ENCODE measurements around the gene MITF. TPM values are rescaled to one million over a fixed set of nuclear protein-coding genes. Genes with fewer than 3 reads are reported as not detected.

Gene MITF
- total and polyA plus RNA-seq, 2 of the 4 experiments (the other 2 are of a cell fraction): 6.5 to 16.7 TPM

DNA sequence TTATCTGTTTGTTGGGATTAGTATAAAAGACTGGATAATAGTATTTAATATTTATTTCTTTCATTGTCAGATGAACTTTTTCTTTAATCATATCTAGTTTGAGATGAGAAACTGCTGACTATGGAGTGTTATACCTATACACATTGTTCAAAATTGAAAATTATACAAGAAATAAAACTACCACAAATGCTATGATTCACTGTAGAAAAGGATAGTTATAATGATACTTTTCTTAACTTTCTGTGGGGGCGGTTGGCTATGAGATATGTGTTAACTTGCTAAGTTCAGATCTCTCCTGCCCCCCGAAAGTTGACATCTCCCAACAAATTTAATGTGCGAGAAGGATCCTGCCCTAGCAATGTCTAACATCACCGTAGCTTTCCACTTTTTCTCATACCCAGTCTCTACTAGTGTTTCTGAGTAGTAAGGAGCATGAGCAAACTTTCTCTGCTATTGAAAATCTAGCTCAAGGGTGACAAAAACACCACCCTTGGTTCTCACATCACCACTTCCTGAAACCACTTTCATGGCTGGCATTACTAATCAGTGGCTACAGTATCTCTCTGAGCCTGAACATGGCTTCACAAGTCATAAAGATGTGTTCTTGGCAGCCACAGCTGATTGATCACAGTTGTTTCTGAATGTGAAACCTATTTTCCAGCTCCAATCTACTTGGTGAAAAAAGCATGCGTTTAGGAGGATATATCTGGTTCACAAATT, 244.4 kb downstream of the MITF start:
- Histone ChIP-seq H3K4me3 (ENCODE audit: insufficient read depth, low read depth, low read length) (no peak overlapping the region), H4K91ac (ENCODE audit: insufficient read depth, low read depth, low read length) (no peak overlapping the region), H3K23ac (ENCODE audit: low read depth, low read length) (no peak overlapping the region), H2BK15ac (ENCODE audit: low read depth, low read length) (no peak overlapping the region), H3K4me2 (ENCODE audit: low read depth, low read length) (no peak overlapping the region), H4K5ac (ENCODE audit: low read depth, low read length) (no peak overlapping the region), H2BK20ac (ENCODE audit: low read depth, low read length) (no peak overlapping the region), H3K9me3 (ENCODE audit: control insufficient read depth, insufficient read depth, low read length) (peaks cover 4% of the 10 kb centered on the region; the same call in 1 of the 2 replicates), H2AK9ac (replicated peaks; ENCODE audit: low read depth, low read length, poor library complexity) (no peak overlapping the region), H3K56ac (ENCODE audit: extremely low read depth, insufficient read depth, low read length) (no peak overlapping the region), H3K27me3 (ENCODE audit: control insufficient read depth, insufficient read depth, low read length) (peaks cover 7% of the 10 kb centered on the region), H2BK120ac (ENCODE audit: low read depth, low read length) (no peak overlapping the region), H2BK5ac (ENCODE audit: low read depth, low read length, poor library complexity, severe bottlenecking) (no peak overlapping the region), H3K4ac (ENCODE audit: low read depth, low read length) (no peak overlapping the region), H3K18ac (ENCODE audit: low read depth, low read length) (no peak overlapping the region), H2AK5ac (ENCODE audit: low read depth, low read length) (no peak overlapping the region), H3K9me1 (ENCODE audit: insufficient read depth, low read length) (no peaks in the 10 kb centered on the region), H4K20me1 (ENCODE audit: insufficient read depth, low read length) (no peaks in the 10 kb centered on the region), H4K8ac (ENCODE audit: low read depth in 2 of 2, low read length in 2 of 2) (no peak overlapping the region), H3K4me1 (ENCODE audit: control insufficient read depth, insufficient read depth, low read length) (no peaks in the 10 kb centered on the region), H3K36me3 (ENCODE audit: control insufficient read depth, insufficient read depth, low read length) (no peaks in the 10 kb centered on the region), H3K14ac (replicated peaks; ENCODE audit: low read depth, low read length) (no peak overlapping the region), H3K27ac (ENCODE audit: insufficient read depth, low read length) (no peak overlapping the region), H3K79me1 (ENCODE audit: low read depth in 1 of 2, low read length in 2 of 2) (no peaks in the 10 kb centered on the region), H3K9ac (ENCODE audit: low read depth, low read length) (no peak overlapping the region), H2AFZ (replicated peaks; ENCODE audit: low read length, poor library complexity) (no peak overlapping the region)
- ATAC-seq (ENCODE audit: low read depth) (no peak), DNase-seq (no peak)
- in situ Hi-C loops (cut with MboI; ENCODE audit: low sequenced_read_pairs) (no loop called here), dilution Hi-C loops (cut with HindIII; ENCODE audit: low sequenced_read_pairs, unreplicated experiment) (no loop called here), intact Hi-C loops (cut with micrococcal nuclease) (no loop called here)
- BruUV-seq (replicated peaks): no TSS peak
- CTCF ChIA-PET: interaction anchor here (1.6 kb wide), 1 partner anchor 8 kb away, joined by 4 read pairs; no protein-coding TSS in a partner anchor
- WGBS, 2 experiments (ENCODE audit: extremely low coverage in 2 of 2, insufficient read length in 1 of 2): no CpG with 5 or more reads among the region's 5 CpGs
- POLR2A ChIA-PET (ENCODE audit: unreplicated experiment): no interaction called here
- TF ChIP-seq FOS (IDR thresholded peaks at IDR 0.05; ENCODE audit: low read depth, low read length): no peak
- no peak for TF ChIP-seq MAZ (IDR thresholded peaks at IDR 0.05; ENCODE audit: borderline replicate concordance, low read depth, low read length)
- TF ChIP-seq MAFK (IDR thresholded peaks at IDR 0.05; ENCODE audit: low read depth, low read length): no peak
- TF ChIP-seq, protein P1, sequence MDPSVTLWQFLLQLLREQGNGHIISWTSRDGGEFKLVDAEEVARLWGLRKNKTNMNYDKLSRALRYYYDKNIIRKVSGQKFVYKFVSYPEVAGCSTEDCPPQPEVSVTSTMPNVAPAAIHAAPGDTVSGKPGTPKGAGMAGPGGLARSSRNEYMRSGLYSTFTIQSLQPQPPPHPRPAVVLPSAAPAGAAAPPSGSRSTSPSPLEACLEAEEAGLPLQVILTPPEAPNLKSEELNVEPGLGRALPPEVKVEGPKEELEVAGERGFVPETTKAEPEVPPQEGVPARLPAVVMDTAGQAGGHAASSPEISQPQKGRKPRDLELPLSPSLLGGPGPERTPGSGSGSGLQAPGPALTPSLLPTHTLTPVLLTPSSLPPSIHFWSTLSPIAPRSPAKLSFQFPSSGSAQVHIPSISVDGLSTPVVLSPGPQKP (IDR thresholded peaks at IDR 0.05; ENCODE audit: borderline replicate concordance, low read depth, low read length): no peak
- no peak for TF ChIP-seq MXI1 (IDR thresholded peaks at IDR 0.05; ENCODE audit: borderline replicate concordance, low read depth, low read length)
- TF ChIP-seq CEBPB (IDR thresholded peaks at IDR 0.05; ENCODE audit: low read depth, low read length): no peak
- no peak for TF ChIP-seq RCOR1 (IDR thresholded peaks at IDR 0.05; ENCODE audit: insufficient replicate concordance, low read length)
- no peak for TF ChIP-seq SMC3 (IDR thresholded peaks at IDR 0.05; ENCODE audit: low read depth, low read length)
- TF ChIP-seq NFE2L2 (IDR thresholded peaks at IDR 0.05; ENCODE audit: low read depth, low read length): no peak
- no peak for TF ChIP-seq RFX5 (IDR thresholded peaks at IDR 0.05; ENCODE audit: low read depth, low read length)
- TF ChIP-seq, protein P2, sequence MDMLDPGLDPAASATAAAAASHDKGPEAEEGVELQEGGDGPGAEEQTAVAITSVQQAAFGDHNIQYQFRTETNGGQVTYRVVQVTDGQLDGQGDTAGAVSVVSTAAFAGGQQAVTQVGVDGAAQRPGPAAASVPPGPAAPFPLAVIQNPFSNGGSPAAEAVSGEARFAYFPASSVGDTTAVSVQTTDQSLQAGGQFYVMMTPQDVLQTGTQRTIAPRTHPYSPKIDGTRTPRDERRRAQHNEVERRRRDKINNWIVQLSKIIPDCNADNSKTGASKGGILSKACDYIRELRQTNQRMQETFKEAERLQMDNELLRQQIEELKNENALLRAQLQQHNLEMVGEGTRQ (IDR thresholded peaks at IDR 0.05; ENCODE audit: low read depth, low read length): no peak
- no peak for TF ChIP-seq RAD21 (IDR thresholded peaks at IDR 0.05; ENCODE audit: low read length)
- TF ChIP-seq, protein P3, sequence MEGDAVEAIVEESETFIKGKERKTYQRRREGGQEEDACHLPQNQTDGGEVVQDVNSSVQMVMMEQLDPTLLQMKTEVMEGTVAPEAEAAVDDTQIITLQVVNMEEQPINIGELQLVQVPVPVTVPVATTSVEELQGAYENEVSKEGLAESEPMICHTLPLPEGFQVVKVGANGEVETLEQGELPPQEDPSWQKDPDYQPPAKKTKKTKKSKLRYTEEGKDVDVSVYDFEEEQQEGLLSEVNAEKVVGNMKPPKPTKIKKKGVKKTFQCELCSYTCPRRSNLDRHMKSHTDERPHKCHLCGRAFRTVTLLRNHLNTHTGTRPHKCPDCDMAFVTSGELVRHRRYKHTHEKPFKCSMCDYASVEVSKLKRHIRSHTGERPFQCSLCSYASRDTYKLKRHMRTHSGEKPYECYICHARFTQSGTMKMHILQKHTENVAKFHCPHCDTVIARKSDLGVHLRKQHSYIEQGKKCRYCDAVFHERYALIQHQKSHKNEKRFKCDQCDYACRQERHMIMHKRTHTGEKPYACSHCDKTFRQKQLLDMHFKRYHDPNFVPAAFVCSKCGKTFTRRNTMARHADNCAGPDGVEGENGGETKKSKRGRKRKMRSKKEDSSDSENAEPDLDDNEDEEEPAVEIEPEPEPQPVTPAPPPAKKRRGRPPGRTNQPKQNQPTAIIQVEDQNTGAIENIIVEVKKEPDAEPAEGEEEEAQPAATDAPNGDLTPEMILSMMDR (conservative IDR thresholded peaks at IDR 0.05; ENCODE audit: low read depth, low read length): no peak
- no peak for TF ChIP-seq POLR2A (IDR thresholded peaks at IDR 0.05; ENCODE audit: low read depth, low read length)
- TF ChIP-seq BHLHE40 (IDR thresholded peaks at IDR 0.05; ENCODE audit: low read depth, low read length): no peak
- TF ChIP-seq CHD1 (IDR thresholded peaks at IDR 0.05; ENCODE audit: low read depth, low read length): no peak

Measured in IMR-90 (cell line).